Measurements from ENCODE around the gene SAMD3.

DNA sequence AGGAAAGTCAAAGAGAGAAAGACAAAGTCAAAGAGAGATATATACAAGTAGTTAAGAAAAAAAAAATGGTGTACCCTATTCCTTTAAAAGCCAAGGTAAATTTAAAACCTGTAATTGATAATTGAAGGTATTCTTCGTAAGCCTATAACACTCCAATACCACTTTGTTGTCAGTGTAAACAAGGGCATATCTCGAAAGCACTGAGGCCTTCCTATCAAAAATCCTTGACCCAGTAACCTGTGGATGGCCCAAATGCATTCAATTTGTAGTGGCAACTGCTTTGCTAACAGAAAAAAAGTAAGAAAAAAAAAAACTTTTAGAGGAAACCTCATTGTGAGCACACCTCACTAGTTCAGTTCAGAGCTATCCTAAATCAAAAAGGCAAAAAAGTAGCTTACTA lies 39.3 kb upstream of the SAMD3 start:
- TF ChIP-seq, protein P1, sequence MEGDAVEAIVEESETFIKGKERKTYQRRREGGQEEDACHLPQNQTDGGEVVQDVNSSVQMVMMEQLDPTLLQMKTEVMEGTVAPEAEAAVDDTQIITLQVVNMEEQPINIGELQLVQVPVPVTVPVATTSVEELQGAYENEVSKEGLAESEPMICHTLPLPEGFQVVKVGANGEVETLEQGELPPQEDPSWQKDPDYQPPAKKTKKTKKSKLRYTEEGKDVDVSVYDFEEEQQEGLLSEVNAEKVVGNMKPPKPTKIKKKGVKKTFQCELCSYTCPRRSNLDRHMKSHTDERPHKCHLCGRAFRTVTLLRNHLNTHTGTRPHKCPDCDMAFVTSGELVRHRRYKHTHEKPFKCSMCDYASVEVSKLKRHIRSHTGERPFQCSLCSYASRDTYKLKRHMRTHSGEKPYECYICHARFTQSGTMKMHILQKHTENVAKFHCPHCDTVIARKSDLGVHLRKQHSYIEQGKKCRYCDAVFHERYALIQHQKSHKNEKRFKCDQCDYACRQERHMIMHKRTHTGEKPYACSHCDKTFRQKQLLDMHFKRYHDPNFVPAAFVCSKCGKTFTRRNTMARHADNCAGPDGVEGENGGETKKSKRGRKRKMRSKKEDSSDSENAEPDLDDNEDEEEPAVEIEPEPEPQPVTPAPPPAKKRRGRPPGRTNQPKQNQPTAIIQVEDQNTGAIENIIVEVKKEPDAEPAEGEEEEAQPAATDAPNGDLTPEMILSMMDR (IDR thresholded peaks at IDR 0.05), result no peak
- no peak for TF ChIP-seq POLR2A (IDR thresholded peaks at IDR 0.05)

Data from right lobe of liver (tissue), 4 donors.